Left lung (tissue), 10 donors: Measurements from ENCODE around the gene C3orf20. TPM values are rescaled to one million over a fixed set of nuclear protein-coding genes. Genes with fewer than 3 reads are reported as not detected.

Experiments used
- ATAC-seq: fragments of 200-7000 bp; cut with Tn5 transposase; one replicate; pipeline ENCODE4 v1.9.1; 2020; ENCODE audit warnings: moderate library complexity
- DNase-seq, 4 donors: peaks; one replicate each; pipeline ENCODE4 v3.0.0-alpha.2; 2013 to 2020
- H3K27ac ChIP-seq, 2 donors: fragments of 200-600 bp; sonication (generic) in 1 of 2; one replicate each; pipeline versions ENCODE4 v1.5.0 to v1.8.0; 2020 to 2021
- H3K27me3 ChIP-seq, 2 donors: fragments of 200-600 bp; sonication (generic) in 1 of 2; one replicate each; pipeline versions ENCODE4 v1.5.0 to v1.8.0; 2020 to 2021
- H3K36me3 ChIP-seq, 2 donors: fragments of 200-600 bp; sonication (generic) in 1 of 2; one replicate each; pipeline versions ENCODE4 v1.5.0 to v1.8.0; 2020 to 2021
- H3K4me1 ChIP-seq, 2 donors: fragments of 200-600 bp; one replicate each; pipeline ENCODE4 v1.8.0; 2021
- H3K4me3 ChIP-seq, 2 donors: fragments of 200-600 bp; sonication (generic) in 1 of 2; one replicate each; pipeline versions ENCODE4 v1.5.0 to v1.8.0; 2020 to 2021; ENCODE audit warnings: mild to moderate bottlenecking in 1 of 2
- H3K9me3 ChIP-seq, 2 donors: fragments of 200-600 bp; sonication (generic) in 1 of 2; one replicate each; pipeline versions ENCODE4 v1.5.0 to v1.8.0; 2020 to 2021
- intact Hi-C, 2 donors: fragments of 100-400 bp; cut with DNase I; formaldehyde crosslinking; loops; one replicate each; pipeline versions ENCODE4 v1.11.2 to v1.14.2; 2022
- polyA plus RNA-seq, 6 donors: library from polyadenylated mRNA; unstranded; fragments of 120-200 nt; gene quantifications; one replicate each; pipeline ENCODE4 v1.2.1, GENCODE V29; 2013; ENCODE audit not compliant: insufficient read length in 6 of 6
- total RNA-seq, 2 donors: library from RNA; stranded (reverse); fragmentation: NEBNext Ultra II Directional; extraction: Animal tissue kit (Norgen Biotek cat#: 25700); gene quantifications; one replicate each; pipeline ENCODE4 v1.2.1, GENCODE V29; 2021
- TF ChIP-seq, protein P1 (sequence below), 2 donors: fragments of 200-600 bp; sonication (generic) in 1 of 2; IDR thresholded peaks; one replicate each; pipeline versions ENCODE4 v1.5.0 to v1.8.0; 2021; ENCODE audit warnings: antibody characterized with exemption in 2 of 2
- donor health status: DM: no; HTN: yes; CAD: no.
- donor health status: DM: no; HTN: no; CAD: no.

The C3orf20 gene
- total and polyA plus RNA-seq, 8 donors = 0.06 to 0.31 (median 0.17) TPM; not detected in 1

DNA sequence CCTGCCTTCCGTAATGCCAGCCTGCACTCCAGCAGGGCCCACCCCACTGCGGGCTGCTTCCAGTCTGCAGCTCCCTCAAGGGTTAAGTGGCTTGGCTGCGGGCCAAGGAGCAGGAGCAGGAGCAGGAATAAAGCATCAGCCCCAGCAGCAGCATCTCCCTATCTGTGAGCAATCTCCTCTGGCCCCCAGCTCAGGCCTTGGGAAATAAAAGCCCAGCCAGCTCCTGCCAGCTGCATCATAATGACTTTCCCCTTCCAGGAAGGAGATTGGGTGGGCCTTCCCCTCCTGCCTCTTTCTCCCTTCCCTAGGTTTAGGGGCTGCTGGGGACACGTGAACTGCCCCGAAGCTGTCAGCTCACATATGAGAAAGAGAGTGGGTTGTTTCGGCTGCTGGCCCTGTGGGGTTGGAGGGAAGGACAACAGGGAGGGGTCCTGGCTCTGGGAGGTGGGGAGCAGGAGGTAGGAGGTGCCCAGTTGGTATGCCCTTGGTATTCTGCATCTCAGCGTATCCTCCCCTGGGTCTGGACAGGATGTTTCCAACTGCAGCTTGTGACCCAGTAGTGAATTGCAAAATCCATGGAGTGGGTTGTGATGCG is 109.2 kb downstream of the C3orf20 start:
- ATAC-seq = no peak
- H3K36me3 ChIP-seq = no peaks in the 10 kb centered on the region
- H3K9me3 ChIP-seq = peaks cover 0 to 3% of the 10 kb centered on the region in 2 donors
- intact Hi-C loops = no loop called here
- TF ChIP-seq, protein P1, sequence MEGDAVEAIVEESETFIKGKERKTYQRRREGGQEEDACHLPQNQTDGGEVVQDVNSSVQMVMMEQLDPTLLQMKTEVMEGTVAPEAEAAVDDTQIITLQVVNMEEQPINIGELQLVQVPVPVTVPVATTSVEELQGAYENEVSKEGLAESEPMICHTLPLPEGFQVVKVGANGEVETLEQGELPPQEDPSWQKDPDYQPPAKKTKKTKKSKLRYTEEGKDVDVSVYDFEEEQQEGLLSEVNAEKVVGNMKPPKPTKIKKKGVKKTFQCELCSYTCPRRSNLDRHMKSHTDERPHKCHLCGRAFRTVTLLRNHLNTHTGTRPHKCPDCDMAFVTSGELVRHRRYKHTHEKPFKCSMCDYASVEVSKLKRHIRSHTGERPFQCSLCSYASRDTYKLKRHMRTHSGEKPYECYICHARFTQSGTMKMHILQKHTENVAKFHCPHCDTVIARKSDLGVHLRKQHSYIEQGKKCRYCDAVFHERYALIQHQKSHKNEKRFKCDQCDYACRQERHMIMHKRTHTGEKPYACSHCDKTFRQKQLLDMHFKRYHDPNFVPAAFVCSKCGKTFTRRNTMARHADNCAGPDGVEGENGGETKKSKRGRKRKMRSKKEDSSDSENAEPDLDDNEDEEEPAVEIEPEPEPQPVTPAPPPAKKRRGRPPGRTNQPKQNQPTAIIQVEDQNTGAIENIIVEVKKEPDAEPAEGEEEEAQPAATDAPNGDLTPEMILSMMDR (IDR thresholded peaks at IDR 0.05) = no peak
- no peaks in the 10 kb centered on the region for H3K27me3 ChIP-seq
- H3K27ac ChIP-seq = no peak overlapping the region
- no peaks in the 10 kb centered on the region for H3K4me1 ChIP-seq
- peak in 2 of 4 donors; percentile 24 to 46 for DNase-seq
- no peak overlapping the region for H3K4me3 ChIP-seq

DNA sequence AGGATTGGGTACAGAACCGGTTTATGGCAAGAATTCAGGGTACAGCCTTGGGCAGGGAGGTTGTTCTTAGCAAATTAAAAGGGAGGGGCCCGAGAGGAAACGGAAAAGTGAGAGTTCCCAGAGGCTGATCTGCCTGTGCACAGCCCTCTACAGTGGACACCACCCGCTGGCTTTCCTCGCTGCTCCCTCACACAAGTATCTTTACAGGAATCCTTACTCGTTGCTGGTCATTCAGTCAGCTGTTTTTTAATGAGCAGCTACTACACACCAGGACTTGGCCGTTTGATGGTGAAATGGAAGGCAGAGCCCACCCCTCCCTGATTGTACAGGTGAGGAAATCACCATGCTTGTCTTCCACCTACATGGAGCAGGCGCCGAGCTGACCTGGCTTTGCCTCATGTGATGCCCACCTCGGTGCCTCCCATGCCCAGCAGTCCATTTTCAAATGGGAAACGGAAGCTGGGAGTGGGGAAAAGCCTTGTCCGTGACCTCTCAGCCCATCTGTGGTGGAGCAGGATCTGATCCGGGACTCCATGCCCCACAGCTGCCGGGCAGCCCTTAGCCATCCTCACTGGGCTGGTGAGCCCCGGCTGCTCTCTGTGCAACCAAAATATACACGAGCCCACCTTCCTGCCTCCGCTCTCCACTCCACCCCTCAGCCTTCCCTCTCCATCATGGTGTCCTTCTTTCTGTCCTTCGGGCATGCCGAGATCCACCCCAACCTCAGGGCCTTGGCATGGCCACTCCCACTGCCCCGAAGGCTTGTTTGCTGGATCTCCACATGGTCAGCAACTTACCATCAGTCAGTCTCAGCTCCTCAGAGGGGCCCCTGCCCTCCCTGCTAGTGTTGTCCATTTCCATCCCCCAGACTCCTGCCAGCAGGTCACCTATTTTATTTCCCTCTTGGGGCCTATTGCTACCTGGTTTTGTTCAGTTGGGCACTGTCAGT is 110.5 kb downstream of the C3orf20 start:
- DNase-seq (peak in 1 of 4 donors; percentile 14), ATAC-seq (no peak)
- H3K4me1 ChIP-seq = no peaks in the 10 kb centered on the region
- H3K27ac ChIP-seq = no peak overlapping the region
- intact Hi-C loops = no loop called here
- H3K27me3 ChIP-seq = no peaks in the 10 kb centered on the region
- no peaks in the 10 kb centered on the region for H3K9me3 ChIP-seq
- no peaks in the 10 kb centered on the region for H3K36me3 ChIP-seq
- no peak overlapping the region for H3K4me3 ChIP-seq
- TF ChIP-seq, protein P1 (IDR thresholded peaks at IDR 0.05) = no peak

DNA sequence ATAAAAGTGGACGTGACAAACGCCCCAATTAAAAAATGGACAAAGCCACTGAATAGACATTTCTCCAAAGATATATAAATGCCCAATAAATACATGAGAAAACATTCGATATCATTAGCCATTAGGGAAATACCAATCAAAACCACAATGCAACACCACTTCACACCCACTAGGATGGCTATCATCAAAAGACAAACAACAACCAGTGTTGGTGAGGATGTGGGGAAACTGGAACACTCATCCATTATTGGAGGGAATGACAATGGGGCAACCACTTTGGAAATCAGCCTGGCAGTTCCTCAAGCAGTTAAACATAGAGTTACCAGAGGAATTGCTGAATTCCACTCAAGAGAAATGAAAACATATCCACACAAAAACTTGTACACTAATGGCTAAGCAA is 111.4 kb downstream of the C3orf20 start:
- no peak overlapping the region for H3K27ac ChIP-seq
- H3K4me3 ChIP-seq = no peak overlapping the region
- TF ChIP-seq, protein P1 (IDR thresholded peaks at IDR 0.05) = no peak
- H3K36me3 ChIP-seq = no peaks in the 10 kb centered on the region
- no peaks in the 10 kb centered on the region for H3K9me3 ChIP-seq
- DNase-seq (no peak), ATAC-seq (no peak)
- H3K4me1 ChIP-seq = no peaks in the 10 kb centered on the region
- H3K27me3 ChIP-seq = no peaks in the 10 kb centered on the region
- intact Hi-C loops = no loop called here

DNA sequence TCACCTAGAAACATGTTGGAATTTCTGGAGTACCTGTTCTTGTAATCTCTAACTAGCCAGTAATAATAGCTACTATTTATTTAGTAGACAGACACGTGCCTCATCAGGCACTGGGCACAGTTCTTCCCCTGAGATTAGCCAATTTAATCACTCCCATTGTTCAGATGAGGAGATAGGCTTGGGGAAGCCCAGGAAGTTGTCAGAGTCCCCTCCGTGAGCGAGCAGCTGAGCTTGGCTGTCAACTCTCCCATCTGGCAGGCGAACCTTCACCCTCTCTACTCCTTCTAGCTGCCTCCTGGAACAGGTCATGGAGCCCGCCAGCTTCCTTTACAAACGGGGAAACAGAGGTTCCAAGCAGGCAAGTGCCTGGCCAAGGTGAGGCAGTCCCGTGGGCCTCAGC is 112.7 kb downstream of the C3orf20 start:
- ATAC-seq (no peak), DNase-seq (no peak)
- Histone ChIP-seq H3K27ac (no peak overlapping the region), H3K4me1 (peaks cover 0 to 2% of the 10 kb centered on the region in 2 donors), H3K36me3 (no peaks in the 10 kb centered on the region), H3K4me3 (no peak overlapping the region), H3K9me3 (no peaks in the 10 kb centered on the region), H3K27me3 (no peaks in the 10 kb centered on the region)
- TF ChIP-seq, protein P1 (IDR thresholded peaks at IDR 0.05) = no peak
- intact Hi-C loops = no loop called here

DNA sequence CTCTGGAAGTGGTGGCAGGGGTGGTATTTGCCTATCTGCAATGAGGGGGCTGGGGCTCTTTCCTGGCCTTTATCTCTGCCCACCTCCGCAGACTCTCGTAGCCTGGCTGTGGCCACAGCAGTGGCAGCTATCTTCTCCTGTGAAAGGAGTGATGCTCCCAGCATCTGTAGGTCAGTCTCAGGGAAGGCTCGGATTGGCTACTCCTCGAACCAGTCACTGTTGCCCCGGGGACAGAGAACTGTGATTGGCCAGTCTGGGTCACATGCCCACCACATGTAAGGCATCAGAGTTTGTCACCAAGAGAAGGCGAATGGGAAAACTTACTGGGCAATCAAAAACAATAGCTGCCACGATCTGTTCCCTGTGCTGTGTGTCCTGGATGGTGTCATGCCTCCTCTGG is 113.7 kb downstream of the C3orf20 start:
- peaks cover 0 to 4% of the 10 kb centered on the region in 2 donors for H3K4me1 ChIP-seq
- H3K36me3 ChIP-seq = no peaks in the 10 kb centered on the region
- peak in 1 of 4 donors; percentile 22 for DNase-seq
- ATAC-seq = no peak
- H3K27ac ChIP-seq = no peak overlapping the region
- H3K27me3 ChIP-seq = no peaks in the 10 kb centered on the region
- intact Hi-C loops = no loop called here
- H3K9me3 ChIP-seq = no peaks in the 10 kb centered on the region
- TF ChIP-seq, protein P1 (IDR thresholded peaks at IDR 0.05) = no peak
- H3K4me3 ChIP-seq = no peak overlapping the region
